IPS-20b (cell line): ENCODE results near the gene FNDC7.
A peak's percentile ranks its signal among the peaks of the same experiment; 100 is the strongest.
"Not testable (repeated sequence)": the region's sequence is repeated elsewhere in the genome, so short reads cannot be mapped to it uniquely, and the experiment has no call there.

Experiments used
- H3K27ac ChIP-seq: one replicate; pipeline ENCODE4 v1.5.1; 2013; ENCODE audit warnings: low read length
- H3K27me3 ChIP-seq: 2 replicates; pipeline ENCODE4 v1.6.1; 2013; ENCODE audit warnings: mild to moderate bottlenecking, low read length, inconsistent platforms; ENCODE audit not compliant: insufficient read depth
- H3K36me3 ChIP-seq: 2 replicates; pipeline ENCODE4 v1.6.1; 2013; ENCODE audit warnings: low read depth, mild to moderate bottlenecking, inconsistent platforms, low read length, moderate library complexity; ENCODE audit not compliant: insufficient read depth
- H3K4me1 ChIP-seq: 2 replicates; pipeline ENCODE4 v1.6.1; 2013; ENCODE audit warnings: mild to moderate bottlenecking, control low read depth, inconsistent platforms, low read length, moderate library complexity; ENCODE audit not compliant: insufficient read depth
- H3K4me3 ChIP-seq: 2 replicates; pipeline ENCODE4 v1.5.1; 2013; ENCODE audit warnings: mild to moderate bottlenecking, low read length, inconsistent platforms
- H3K9ac ChIP-seq: 2 replicates; pipeline ENCODE4 v1.6.1; 2013; ENCODE audit warnings: low read depth, mild to moderate bottlenecking, inconsistent platforms, low read length, moderate library complexity
- H3K9me3 ChIP-seq: 2 replicates; pipeline ENCODE4 v1.6.1; 2013; ENCODE audit warnings: mild to moderate bottlenecking, low read depth, low read length, inconsistent platforms; ENCODE audit not compliant: insufficient read depth

The FNDC7 gene

GRCh38 chr1:108679586-108680213, 33.0 kb upstream of the FNDC7 start:
- Histone ChIP-seq H3K4me1 (no peaks in the 10 kb centered on the region; the same call in 1 of the 2 replicates), H3K27me3 (no peaks in the 10 kb centered on the region), H3K9ac (peak overlapping the region; percentile 16; the same call in 1 of the 2 replicates), H3K4me3 (no peak overlapping the region), H3K9me3 (no peaks in the 10 kb centered on the region), H3K36me3 (no peaks in the 10 kb centered on the region), H3K27ac (no peak overlapping the region)

GRCh38 chr1:108681701-108682100, 31.0 kb upstream of the FNDC7 start:
- H3K36me3 ChIP-seq, H3K27me3 ChIP-seq, H3K27ac ChIP-seq, H3K4me3 ChIP-seq, H3K4me1 ChIP-seq, H3K9me3 ChIP-seq: not testable (repeated sequence)
- peak overlapping the region; percentile 71; the same call in 1 of the 2 replicates for H3K9ac ChIP-seq

GRCh38 chr1:108685529-108685928, 27.2 kb upstream of the FNDC7 start:
- Histone ChIP-seq H3K4me1 (peaks cover 7% of the 10 kb centered on the region; the same call in 1 of the 2 replicates), H3K27me3 (no peaks in the 10 kb centered on the region), H3K4me3 (no peak overlapping the region), H3K36me3 (no peaks in the 10 kb centered on the region), H3K27ac (no peak overlapping the region), H3K9ac (no peak overlapping the region), H3K9me3 (no peaks in the 10 kb centered on the region)

GRCh38 chr1:108686614-108687313, 25.9 kb upstream of the FNDC7 start:
- Histone ChIP-seq H3K4me1 (peaks cover 14% of the 10 kb centered on the region; the same call in 1 of the 2 replicates), H3K27ac (no peak overlapping the region), H3K27me3 (no peaks in the 10 kb centered on the region), H3K9ac (no peak overlapping the region), H3K36me3 (no peaks in the 10 kb centered on the region), H3K9me3 (no peaks in the 10 kb centered on the region), H3K4me3 (no peak overlapping the region)

- Histone ChIP-seq H3K27ac (peak overlapping the region; percentile 96), H3K9me3 (no peaks in the 10 kb centered on the region), H3K4me1 (peaks cover 10% of the 10 kb centered on the region; the same call in 1 of the 2 replicates)
Measured at GRCh38 chr1:108691128-108691941, 21.4 kb upstream of the FNDC7 start.

GRCh38 chr1:108691942-108692723, 20.6 kb upstream of the FNDC7 start, which contains the start of gene PRPF38B:
TSS of gene PRPF38B (plus strand) at chr1:108692310. CDS start at chr1:108692592, 282 bp downstream.
- Histone ChIP-seq H3K9me3 (no peaks in the 10 kb centered on the region), H3K27me3 (no peaks in the 10 kb centered on the region), H3K4me3 (peak within 1 kb of the TSS; percentile 83), H3K27ac (peak within 1 kb of the TSS; percentile 96), H3K9ac (peak within 1 kb of the TSS; percentile 97), H3K36me3 (peaks cover 28% of the 10 kb centered on the region), H3K4me1 (peaks cover 10% of the 10 kb centered on the region; the same call in 1 of the 2 replicates)

More at GRCh38 chr1:108691128-108691941, 21.4 kb upstream of the FNDC7 start:
- peaks cover 20% of the 10 kb centered on the region for H3K36me3 ChIP-seq
- H3K4me3 ChIP-seq = peak overlapping the region; percentile 83
- no peaks in the 10 kb centered on the region for H3K27me3 ChIP-seq
- peak overlapping the region; percentile 97 for H3K9ac ChIP-seq

- Histone ChIP-seq H3K36me3 (peaks cover 36% of the 10 kb centered on the region), H3K27ac (peak overlapping the region; percentile 96), H3K9ac (peak overlapping the region; percentile 97), H3K4me1 (peaks cover 10% of the 10 kb centered on the region; the same call in 1 of the 2 replicates), H3K4me3 (peak overlapping the region; percentile 83), H3K9me3 (no peaks in the 10 kb centered on the region), H3K27me3 (no peaks in the 10 kb centered on the region)
Measured at GRCh38 chr1:108692724-108693655, 19.7 kb upstream of the FNDC7 start.

- Histone ChIP-seq H3K36me3 (peaks cover 62% of the 10 kb centered on the region), H3K4me1 (peaks cover 10% of the 10 kb centered on the region; the same call in 1 of the 2 replicates), H3K27me3 (no peaks in the 10 kb centered on the region), H3K9ac (no peak overlapping the region), H3K9me3 (no peaks in the 10 kb centered on the region), H3K27ac (no peak overlapping the region), H3K4me3 (0 out of 2 replicates have a peak overlapping the region, but pooled peaks have one; percentile 14)
Measured at GRCh38 chr1:108695535-108695934, 17.2 kb upstream of the FNDC7 start.

GRCh38 chr1:108699375-108700332, 13.1 kb upstream of the FNDC7 start:
- H3K4me1 ChIP-seq = peaks cover 3% of the 10 kb centered on the region; the same call in 1 of the 2 replicates
- no peaks in the 10 kb centered on the region for H3K9me3 ChIP-seq
- no peak overlapping the region for H3K27ac ChIP-seq
- no peaks in the 10 kb centered on the region for H3K27me3 ChIP-seq
- H3K4me3 ChIP-seq = no peak overlapping the region
- no peak overlapping the region for H3K9ac ChIP-seq
- peaks cover 74% of the 10 kb centered on the region for H3K36me3 ChIP-seq
